ENCODE measurements around the gene DSCAML1. TPM values are rescaled to one million over a fixed set of nuclear protein-coding genes. Genes with fewer than 3 reads are reported as not detected.

DSCAML1 gene
- total RNA-seq, 1 experiment from 2014 or later: not detected

DNA sequence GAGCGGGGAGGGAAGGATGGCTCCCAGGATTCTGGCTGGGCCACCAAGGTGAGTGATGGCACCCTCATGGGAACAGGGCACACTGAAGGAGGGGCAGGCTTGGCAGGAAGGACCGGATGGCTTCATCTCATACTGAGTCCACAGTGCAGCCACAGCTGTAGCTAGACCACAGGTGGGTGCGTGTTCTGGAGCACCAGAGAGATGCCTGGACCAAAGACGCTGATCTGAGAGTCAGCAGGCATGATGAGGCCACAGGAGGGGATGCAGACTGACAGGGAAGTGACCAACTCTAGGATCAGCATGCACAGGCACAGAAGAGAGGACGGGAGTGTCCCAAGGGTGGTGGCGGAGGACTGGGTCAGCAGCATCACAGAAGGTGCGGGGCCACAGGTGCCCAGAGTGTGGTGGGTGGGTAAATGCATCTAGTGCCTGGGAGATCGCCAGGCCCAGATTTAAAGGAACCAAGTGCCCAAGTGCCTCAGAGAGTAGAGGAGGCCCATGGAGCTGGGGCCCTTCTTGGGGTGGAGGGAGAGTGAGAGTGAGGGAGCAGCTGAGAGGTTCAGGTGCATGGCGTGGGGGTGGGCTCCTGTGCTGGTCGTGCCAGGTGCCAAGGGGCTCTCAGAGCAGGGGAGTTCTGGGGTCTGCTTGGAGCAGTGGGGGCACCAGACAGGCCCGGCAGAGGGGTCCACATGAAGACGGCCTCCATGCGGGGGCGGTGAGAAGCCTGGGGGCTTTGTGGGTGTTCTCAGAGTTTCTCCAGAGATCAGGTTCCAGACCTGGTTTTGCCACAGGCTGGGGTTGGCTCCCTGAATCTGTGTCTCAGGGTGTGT lies 355.7 kb downstream of the DSCAML1 start:
- DNase-seq (ENCODE audit: low read depth, low spot score) (no peak), ATAC-seq (no peak)
- H3K4me1 ChIP-seq (ENCODE audit: control insufficient read depth in 1 of 2, insufficient read depth in 2 of 2, low read length in 2 of 2): no peaks in the 10 kb centered on the region
- H3K79me2 ChIP-seq (ENCODE audit: insufficient read depth, low read length): no peaks in the 10 kb centered on the region
- ChIA-PET CTCF (no interaction called here), POLR2A (no interaction called here), RAD21 (ENCODE audit: low non-redundant PET in 1 of 2, low total read pairs in 2 of 2, uncharacterized antibody in 2 of 2, unreplicated experiment in 2 of 2) (no interaction called here)
- no peaks in the 10 kb centered on the region for H3K9me2 ChIP-seq (ENCODE audit: insufficient read depth)
- H3K9me3 ChIP-seq (ENCODE audit: control insufficient read depth in 1 of 2, insufficient read depth in 1 of 2, low read depth in 1 of 2, low read length in 2 of 2): no peaks in the 10 kb centered on the region
- H3K4me3 ChIP-seq (replicated peaks in 1 of 2; ENCODE audit: low read depth in 1 of 2, low read length in 2 of 2): no peak overlapping the region
- BruUV-seq (replicated peaks): no TSS peak
- H3K9ac ChIP-seq (ENCODE audit: low read length): no peak overlapping the region
- H2AFZ ChIP-seq (ENCODE audit: low read depth, low read length, poor library complexity, severe bottlenecking): no peak overlapping the region
- peaks cover 39% of the 10 kb centered on the region; the same call in 1 of the 2 replicates for H3K27me3 ChIP-seq (ENCODE audit: insufficient read depth, low read length)
- H3K4me2 ChIP-seq (ENCODE audit: low read length): no peak overlapping the region
- intact Hi-C loops (cut with micrococcal nuclease): no loop called here
- no peaks in the 10 kb centered on the region for H3K36me3 ChIP-seq (ENCODE audit: control insufficient read depth in 1 of 2, insufficient read depth in 2 of 2, low read length in 2 of 2)
- H4K20me1 ChIP-seq (ENCODE audit: insufficient read depth): no peaks in the 10 kb centered on the region
- TF ChIP-seq POLR2AphosphoS5 (IDR thresholded peaks at IDR 0.05; ENCODE audit: low read depth, low read length) (no peak), ELF1 (IDR thresholded peaks at IDR 0.05; ENCODE audit: borderline replicate concordance, low read depth) (no peak), SRF (IDR thresholded peaks at IDR 0.05; ENCODE audit: low read depth) (no peak)
- H3K27ac ChIP-seq (ENCODE audit: low read depth, low read length): no peak overlapping the region

DNA sequence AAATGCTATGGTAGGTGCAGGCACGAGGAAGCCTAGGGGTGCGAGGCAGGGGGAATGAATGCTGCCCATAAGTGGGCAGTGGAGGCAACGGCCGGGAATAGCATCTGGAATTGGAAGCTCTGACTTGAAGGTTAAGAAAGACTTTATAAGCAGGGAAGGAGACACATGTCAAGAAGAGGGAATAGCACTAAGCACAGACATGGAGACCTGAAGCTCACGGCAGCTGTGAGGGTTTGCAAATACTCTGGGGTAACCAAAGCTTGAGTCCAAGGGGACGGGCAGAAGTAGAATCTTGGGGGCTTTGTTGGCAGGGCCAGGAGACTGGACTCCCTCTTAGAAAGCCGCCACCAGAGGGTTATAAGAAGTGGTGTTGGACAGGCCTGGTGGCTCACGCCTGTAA lies 356.8 kb downstream of the DSCAML1 start:
- Histone ChIP-seq H3K9me2 (ENCODE audit: insufficient read depth) (no peaks in the 10 kb centered on the region), H2AFZ (ENCODE audit: low read depth, low read length, poor library complexity, severe bottlenecking) (no peak overlapping the region), H3K27ac (ENCODE audit: low read depth, low read length) (no peak overlapping the region), H3K4me3 (replicated peaks in 1 of 2; ENCODE audit: low read depth in 1 of 2, low read length in 2 of 2) (no peak overlapping the region), H3K9me3 (ENCODE audit: control insufficient read depth in 1 of 2, insufficient read depth in 1 of 2, low read depth in 1 of 2, low read length in 2 of 2) (no peaks in the 10 kb centered on the region), H3K4me1 (ENCODE audit: control insufficient read depth in 1 of 2, insufficient read depth in 2 of 2, low read length in 2 of 2) (no peaks in the 10 kb centered on the region), H3K27me3 (ENCODE audit: insufficient read depth, low read length) (peaks cover 39% of the 10 kb centered on the region), H3K4me2 (ENCODE audit: low read length) (no peak overlapping the region), H3K36me3 (ENCODE audit: control insufficient read depth in 1 of 2, insufficient read depth in 2 of 2, low read length in 2 of 2) (no peaks in the 10 kb centered on the region), H4K20me1 (ENCODE audit: insufficient read depth) (no peaks in the 10 kb centered on the region), H3K79me2 (ENCODE audit: insufficient read depth, low read length) (no peaks in the 10 kb centered on the region), H3K9ac (ENCODE audit: low read length) (no peak overlapping the region)
- ChIA-PET RAD21 (ENCODE audit: low non-redundant PET in 1 of 2, low total read pairs in 2 of 2, uncharacterized antibody in 2 of 2, unreplicated experiment in 2 of 2) (no interaction called here), POLR2A (no interaction called here), CTCF (interaction anchor here (0.7 kb wide), 1 partner anchor 45 kb away, joined by 3 read pairs; no protein-coding TSS in a partner anchor)
- intact Hi-C loops (cut with micrococcal nuclease): no loop called here
- ATAC-seq (no peak), DNase-seq (ENCODE audit: low read depth, low spot score) (no peak)
- no TSS peak for BruUV-seq (replicated peaks)
- TF ChIP-seq SRF (IDR thresholded peaks at IDR 0.05; ENCODE audit: low read depth) (no peak), RAD21 (IDR thresholded peaks at IDR 0.05; ENCODE audit: low read depth) (no peak), FOSL1 (IDR thresholded peaks at IDR 0.05; ENCODE audit: low read depth) (no peak), POLR2AphosphoS5 (IDR thresholded peaks at IDR 0.05; ENCODE audit: low read depth, low read length) (no peak), SP1 (IDR thresholded peaks at IDR 0.05; ENCODE audit: low read depth) (no peak), TCF7L2 (IDR thresholded peaks at IDR 0.05; ENCODE audit: borderline replicate concordance, extremely low read depth, insufficient read depth, insufficient read length) (no peak), EGR1 (IDR thresholded peaks at IDR 0.05; ENCODE audit: low read depth) (no peak), JUND (IDR thresholded peaks at IDR 0.05) (no peak), ZBTB33 (IDR thresholded peaks at IDR 0.05; ENCODE audit: extremely low read depth, insufficient replicate concordance, low read length) (no peak), EZH2 (IDR thresholded peaks at IDR 0.05) (no peak)

All from HCT116 (cell line).